ENCODE measurements around the gene PTEN. TPM values are rescaled to one million over a fixed set of nuclear protein-coding genes. Genes with fewer than 3 reads are reported as not detected.

The PTEN gene
- total RNA-seq, 1 donor from 2014 or later: 69.3 TPM

DNA sequence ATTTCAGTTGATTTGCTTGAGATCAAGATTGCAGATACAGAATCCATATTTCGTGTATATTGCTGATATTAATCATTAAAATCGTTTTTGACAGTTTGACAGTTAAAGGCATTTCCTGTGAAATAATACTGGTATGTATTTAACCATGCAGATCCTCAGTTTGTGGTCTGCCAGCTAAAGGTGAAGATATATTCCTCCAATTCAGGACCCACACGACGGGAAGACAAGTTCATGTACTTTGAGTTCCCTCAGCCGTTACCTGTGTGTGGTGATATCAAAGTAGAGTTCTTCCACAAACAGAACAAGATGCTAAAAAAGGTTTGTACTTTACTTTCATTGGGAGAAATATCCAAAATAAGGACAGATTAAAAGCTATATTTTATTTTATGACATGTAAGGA lies 94.3 kb downstream of the PTEN start:
- H3K36me3 Mint-ChIP-seq (ENCODE audit: unreplicated experiment): peaks cover 35% of the 10 kb centered on the region
- H3K4me3 Mint-ChIP-seq (ENCODE audit: unreplicated experiment): no peak overlapping the region
- peaks cover 37% of the 10 kb centered on the region for H3K4me1 Mint-ChIP-seq (ENCODE audit: unreplicated experiment)
- H3K27me3 Mint-ChIP-seq (ENCODE audit: unreplicated experiment): no peaks in the 10 kb centered on the region
- TF ChIP-seq, protein P1, sequence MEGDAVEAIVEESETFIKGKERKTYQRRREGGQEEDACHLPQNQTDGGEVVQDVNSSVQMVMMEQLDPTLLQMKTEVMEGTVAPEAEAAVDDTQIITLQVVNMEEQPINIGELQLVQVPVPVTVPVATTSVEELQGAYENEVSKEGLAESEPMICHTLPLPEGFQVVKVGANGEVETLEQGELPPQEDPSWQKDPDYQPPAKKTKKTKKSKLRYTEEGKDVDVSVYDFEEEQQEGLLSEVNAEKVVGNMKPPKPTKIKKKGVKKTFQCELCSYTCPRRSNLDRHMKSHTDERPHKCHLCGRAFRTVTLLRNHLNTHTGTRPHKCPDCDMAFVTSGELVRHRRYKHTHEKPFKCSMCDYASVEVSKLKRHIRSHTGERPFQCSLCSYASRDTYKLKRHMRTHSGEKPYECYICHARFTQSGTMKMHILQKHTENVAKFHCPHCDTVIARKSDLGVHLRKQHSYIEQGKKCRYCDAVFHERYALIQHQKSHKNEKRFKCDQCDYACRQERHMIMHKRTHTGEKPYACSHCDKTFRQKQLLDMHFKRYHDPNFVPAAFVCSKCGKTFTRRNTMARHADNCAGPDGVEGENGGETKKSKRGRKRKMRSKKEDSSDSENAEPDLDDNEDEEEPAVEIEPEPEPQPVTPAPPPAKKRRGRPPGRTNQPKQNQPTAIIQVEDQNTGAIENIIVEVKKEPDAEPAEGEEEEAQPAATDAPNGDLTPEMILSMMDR (IDR thresholded peaks at IDR 0.05): no peak
- no peaks in the 10 kb centered on the region for H3K9me3 Mint-ChIP-seq (ENCODE audit: unreplicated experiment)
- no peak overlapping the region for H3K27ac Mint-ChIP-seq (ENCODE audit: unreplicated experiment)
- no peak for DNase-seq (ENCODE audit: extremely low spot score, unreplicated experiment)

DNA sequence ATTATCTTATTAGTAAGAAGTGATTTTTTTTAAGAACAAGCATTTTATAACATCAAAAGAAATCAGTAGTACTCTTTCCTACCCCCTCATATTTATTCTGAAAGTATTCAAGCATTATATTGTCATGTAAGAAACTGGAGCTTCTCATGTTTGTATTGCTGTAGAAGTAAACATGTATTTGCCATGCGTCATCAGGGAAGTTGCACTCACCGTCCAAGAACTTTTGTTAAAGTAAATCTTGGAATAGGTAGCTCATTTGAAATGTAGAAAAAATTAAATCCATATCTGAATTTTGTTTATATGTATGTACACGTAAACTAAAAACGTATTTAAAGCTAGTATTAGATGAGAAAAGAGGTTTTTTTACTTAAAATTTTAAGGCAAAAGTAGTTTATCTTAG lies 96.8 kb downstream of the PTEN start:
- Mint-ChIP-seq H3K27me3 (ENCODE audit: unreplicated experiment) (no peaks in the 10 kb centered on the region), H3K4me3 (ENCODE audit: unreplicated experiment) (no peak overlapping the region), H3K4me1 (ENCODE audit: unreplicated experiment) (peaks cover 37% of the 10 kb centered on the region), H3K36me3 (ENCODE audit: unreplicated experiment) (peaks cover 31% of the 10 kb centered on the region), H3K9me3 (ENCODE audit: unreplicated experiment) (no peaks in the 10 kb centered on the region), H3K27ac (ENCODE audit: unreplicated experiment) (no peak overlapping the region)
- TF ChIP-seq, protein P1 (IDR thresholded peaks at IDR 0.05): no peak
- no peak for DNase-seq (ENCODE audit: extremely low spot score, unreplicated experiment)

- DNase-seq (ENCODE audit: extremely low spot score, unreplicated experiment): no peak
- no peaks in the 10 kb centered on the region for H3K9me3 Mint-ChIP-seq (ENCODE audit: unreplicated experiment)
- TF ChIP-seq, protein P1 (IDR thresholded peaks at IDR 0.05): no peak
- H3K4me3 Mint-ChIP-seq (ENCODE audit: unreplicated experiment): no peak overlapping the region
- H3K27me3 Mint-ChIP-seq (ENCODE audit: unreplicated experiment): no peaks in the 10 kb centered on the region
- peaks cover 42% of the 10 kb centered on the region for H3K4me1 Mint-ChIP-seq (ENCODE audit: unreplicated experiment)
- peaks cover 27% of the 10 kb centered on the region for H3K36me3 Mint-ChIP-seq (ENCODE audit: unreplicated experiment)
- H3K27ac Mint-ChIP-seq (ENCODE audit: unreplicated experiment): peak overlapping the region; percentile 80
These were observed 97.9 kb downstream of the PTEN start for GRCh38 chr10:87961314-87961713.

GRCh38 chr10:87966459-87966858 lies 103.0 kb downstream of the PTEN start:
- Mint-ChIP-seq H3K27me3 (ENCODE audit: unreplicated experiment) (no peaks in the 10 kb centered on the region), H3K4me3 (ENCODE audit: unreplicated experiment) (no peak overlapping the region), H3K36me3 (ENCODE audit: unreplicated experiment) (peaks cover 11% of the 10 kb centered on the region), H3K4me1 (ENCODE audit: unreplicated experiment) (peaks cover 50% of the 10 kb centered on the region), H3K9me3 (ENCODE audit: unreplicated experiment) (no peaks in the 10 kb centered on the region), H3K27ac (ENCODE audit: unreplicated experiment) (no peak overlapping the region)
- TF ChIP-seq, protein P1 (IDR thresholded peaks at IDR 0.05): no peak
- DNase-seq (ENCODE audit: extremely low spot score, unreplicated experiment): no peak

GRCh38 chr10:87973635-87974034 lies 110.2 kb downstream of the PTEN start:
- peaks cover 4% of the 10 kb centered on the region for H3K9me3 Mint-ChIP-seq (ENCODE audit: unreplicated experiment)
- no peaks in the 10 kb centered on the region for H3K27me3 Mint-ChIP-seq (ENCODE audit: unreplicated experiment)
- no peak overlapping the region for H3K27ac Mint-ChIP-seq (ENCODE audit: unreplicated experiment)
- no peak overlapping the region for H3K4me3 Mint-ChIP-seq (ENCODE audit: unreplicated experiment)
- TF ChIP-seq, protein P1 (IDR thresholded peaks at IDR 0.05): no peak
- DNase-seq (ENCODE audit: extremely low spot score, unreplicated experiment): no peak
- peaks cover 30% of the 10 kb centered on the region for H3K4me1 Mint-ChIP-seq (ENCODE audit: unreplicated experiment)
- H3K36me3 Mint-ChIP-seq (ENCODE audit: unreplicated experiment): peaks cover 2% of the 10 kb centered on the region
